Skeletal muscle satellite cell (primary cell): Measurements from ENCODE around the gene LGALS4.
"Not testable (repeated sequence)": the region's sequence is repeated elsewhere in the genome, so short reads cannot be mapped to it uniquely, and the experiment has no call there.

Experiments used
- H3K27me3 ChIP-seq: 2 replicates; pipeline ENCODE4 v1.7.0; 2013; ENCODE audit warnings: low read length; ENCODE audit not compliant: control insufficient read depth, insufficient read depth
- H3K36me3 ChIP-seq: 2 replicates; pipeline ENCODE4 v1.7.0; 2013; ENCODE audit warnings: mild to moderate bottlenecking, control low read depth, low read length; ENCODE audit not compliant: insufficient read depth
- H3K4me1 ChIP-seq: 2 replicates; pipeline ENCODE4 v1.7.0; 2013; ENCODE audit warnings: low read length; ENCODE audit not compliant: control insufficient read depth, insufficient read depth
- H3K4me2 ChIP-seq: 2 replicates; pipeline ENCODE4 v1.7.0; 2013; ENCODE audit warnings: mild to moderate bottlenecking, low read length
- H3K4me3 ChIP-seq: 2 replicates; pipeline ENCODE4 v1.7.0; 2013; ENCODE audit warnings: low read length
- H3K9ac ChIP-seq: 2 replicates; pipeline ENCODE4 v1.7.0; 2013; ENCODE audit warnings: mild to moderate bottlenecking, low read depth, low read length, moderate library complexity
- H3K9me3 ChIP-seq: replicated peaks from 2 replicates; pipeline ENCODE4 v1.7.0; 2013; ENCODE audit warnings: mild to moderate bottlenecking, control low read depth, low read length

The LGALS4 gene

GRCh38 chr19:38831142-38831605 lies 18.4 kb upstream of the LGALS4 start:
- Histone ChIP-seq H3K4me2 (peak overlapping the region; percentile 89), H3K27me3 (no peaks in the 10 kb centered on the region), H3K9me3 (no peaks in the 10 kb centered on the region), H3K4me1 (peaks cover 28% of the 10 kb centered on the region), H3K36me3 (peaks cover 15% of the 10 kb centered on the region), H3K9ac (peak overlapping the region; percentile 84), H3K4me3 (peak overlapping the region; percentile 78)

GRCh38 chr19:38830039-38830733 lies 17.4 kb upstream of the LGALS4 start:
- Histone ChIP-seq H3K4me3 (peak overlapping the region; percentile 30), H3K9ac (peak overlapping the region; percentile 84), H3K9me3 (no peaks in the 10 kb centered on the region)

GRCh38 chr19:38829203-38829602 lies 16.5 kb upstream of the LGALS4 start:
- not testable (repeated sequence) for H3K4me2 ChIP-seq, H3K36me3 ChIP-seq, H3K9ac ChIP-seq, H3K27me3 ChIP-seq, H3K4me3 ChIP-seq, H3K9me3 ChIP-seq
- H3K4me1 ChIP-seq: peaks cover 28% of the 10 kb centered on the region

More at GRCh38 chr19:38830039-38830733, 17.4 kb upstream of the LGALS4 start:
- Histone ChIP-seq H3K4me1 (peaks cover 28% of the 10 kb centered on the region), H3K27me3 (no peaks in the 10 kb centered on the region), H3K4me2 (peak overlapping the region; percentile 89), H3K36me3 (peaks cover 5% of the 10 kb centered on the region)

- Histone ChIP-seq H3K9me3 (no peaks in the 10 kb centered on the region), H3K9ac (no peak overlapping the region), H3K4me2 (no peak overlapping the region), H3K27me3 (no peaks in the 10 kb centered on the region), H3K4me1 (peaks cover 24% of the 10 kb centered on the region), H3K36me3 (peaks cover 7% of the 10 kb centered on the region), H3K4me3 (no peak overlapping the region)
Observed at GRCh38 chr19:38826856-38827551, 14.3 kb upstream of the LGALS4 start.

- H3K4me1 ChIP-seq: peaks cover 17% of the 10 kb centered on the region
- H3K9me3 ChIP-seq, H3K4me3 ChIP-seq, H3K27me3 ChIP-seq, H3K36me3 ChIP-seq, H3K4me2 ChIP-seq, H3K9ac ChIP-seq: not testable (repeated sequence)
Observed at GRCh38 chr19:38825936-38826335, 13.2 kb upstream of the LGALS4 start.

- not testable (repeated sequence) for H3K36me3 ChIP-seq, H3K4me1 ChIP-seq, H3K9ac ChIP-seq, H3K9me3 ChIP-seq, H3K4me3 ChIP-seq, H3K27me3 ChIP-seq, H3K4me2 ChIP-seq
Observed at GRCh38 chr19:38821230-38821825, 8.6 kb upstream of the LGALS4 start.

- Histone ChIP-seq H3K9me3 (no peaks in the 10 kb centered on the region), H3K4me3 (no peak overlapping the region), H3K4me1 (no peaks in the 10 kb centered on the region), H3K4me2 (no peak overlapping the region), H3K36me3 (peaks cover 9% of the 10 kb centered on the region), H3K9ac (no peak overlapping the region), H3K27me3 (no peaks in the 10 kb centered on the region)
Observed at GRCh38 chr19:38819231-38819920, 6.6 kb upstream of the LGALS4 start.

GRCh38 chr19:38817081-38817480 lies 4.3 kb upstream of the LGALS4 start:
- H3K36me3 ChIP-seq: peaks cover 6% of the 10 kb centered on the region
- no peaks in the 10 kb centered on the region for H3K27me3 ChIP-seq
- H3K4me3 ChIP-seq: no peak overlapping the region
- H3K9me3 ChIP-seq: no peaks in the 10 kb centered on the region
- no peak overlapping the region for H3K9ac ChIP-seq
- H3K4me2 ChIP-seq: no peak overlapping the region
- H3K4me1 ChIP-seq: no peaks in the 10 kb centered on the region

- Histone ChIP-seq H3K27me3 (no peaks in the 10 kb centered on the region), H3K9me3 (no peaks in the 10 kb centered on the region), H3K36me3 (peaks cover 6% of the 10 kb centered on the region)
Observed at GRCh38 chr19:38816131-38816750, 3.5 kb upstream of the LGALS4 start.

GRCh38 chr19:38815059-38816001 lies 2.6 kb upstream of the LGALS4 start:
- no peak overlapping the region for H3K9ac ChIP-seq
- no peaks in the 10 kb centered on the region for H3K4me1 ChIP-seq
- peaks cover 6% of the 10 kb centered on the region for H3K36me3 ChIP-seq
- H3K9me3 ChIP-seq: no peaks in the 10 kb centered on the region
- H3K4me2 ChIP-seq: no peak overlapping the region
- no peaks in the 10 kb centered on the region for H3K27me3 ChIP-seq
- no peak overlapping the region for H3K4me3 ChIP-seq

More at GRCh38 chr19:38816131-38816750, 3.5 kb upstream of the LGALS4 start:
- no peak overlapping the region for H3K4me3 ChIP-seq
- no peak overlapping the region for H3K4me2 ChIP-seq
- H3K9ac ChIP-seq: no peak overlapping the region
- no peaks in the 10 kb centered on the region for H3K4me1 ChIP-seq
